ENCODE measurements around the gene HECTD3.
"Not testable (repeated sequence)": the region's sequence is repeated elsewhere in the genome, so short reads cannot be mapped to it uniquely, and the experiment has no call there.

The HECTD3 gene

GRCh38 chr1:44995467-44996238, 15.5 kb downstream of the HECTD3 start:
- TF ChIP-seq CTCF (conservative IDR thresholded peaks at IDR 0.05; ENCODE audit: control insufficient read depth, insufficient read depth, low read depth, low read length) = no peak
- no peak overlapping the region for H3K4me3 ChIP-seq (ENCODE audit: control insufficient read depth, low read depth, low read length)
- no peak for DNase-seq (ENCODE audit: low read depth)

GRCh38 chr1:44994309-44994898, 16.7 kb downstream of the HECTD3 start:
- no peak overlapping the region for H3K4me3 ChIP-seq (ENCODE audit: control insufficient read depth, low read depth, low read length)
- TF ChIP-seq CTCF (conservative IDR thresholded peaks at IDR 0.05; ENCODE audit: control insufficient read depth, insufficient read depth, low read depth, low read length) = no peak
- DNase-seq (ENCODE audit: low read depth) = no peak

- TF ChIP-seq CTCF (conservative IDR thresholded peaks at IDR 0.05; ENCODE audit: control insufficient read depth, insufficient read depth, low read depth, low read length) = no peak
- DNase-seq (ENCODE audit: low read depth) = no peak
- no peak overlapping the region for H3K4me3 ChIP-seq (ENCODE audit: control insufficient read depth, low read depth, low read length)
Measured at GRCh38 chr1:44988531-44989156, 22.5 kb downstream of the HECTD3 start.

GRCh38 chr1:44985747-44986359, 25.3 kb downstream of the HECTD3 start:
- TF ChIP-seq CTCF (conservative IDR thresholded peaks at IDR 0.05; ENCODE audit: control insufficient read depth, insufficient read depth, low read depth, low read length) = no peak
- peak overlapping the region; percentile 95 for H3K4me3 ChIP-seq (ENCODE audit: control insufficient read depth, low read depth, low read length)

GRCh38 chr1:44977372-44977771, 33.8 kb downstream of the HECTD3 start:
- DNase-seq (ENCODE audit: low read depth) = not testable (repeated sequence)

More at GRCh38 chr1:44985747-44986359, 25.3 kb downstream of the HECTD3 start:
- peak; percentile 15 for DNase-seq (ENCODE audit: low read depth)

DNA sequence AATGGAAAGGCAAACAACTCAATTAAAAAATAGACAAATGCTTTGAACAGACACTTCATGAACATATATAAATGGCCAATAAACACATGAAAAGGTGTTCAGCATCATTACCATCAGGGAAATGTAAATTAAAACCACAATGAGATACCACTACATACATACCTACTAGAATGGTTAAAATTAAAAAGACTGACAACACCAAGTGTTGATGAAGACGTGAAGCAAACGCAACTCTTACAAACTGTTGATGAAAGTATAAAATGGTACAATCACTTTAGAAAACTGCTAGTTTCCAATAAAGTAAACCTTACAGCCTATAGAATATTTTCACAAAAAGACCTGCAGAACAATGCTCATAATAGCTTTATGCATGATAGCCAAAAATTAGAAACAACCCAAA, 34.9 kb downstream of the HECTD3 start:
- no peak overlapping the region for H3K4me3 ChIP-seq (ENCODE audit: control insufficient read depth, low read depth, low read length)
- no peak for TF ChIP-seq CTCF (conservative IDR thresholded peaks at IDR 0.05; ENCODE audit: control insufficient read depth, insufficient read depth, low read depth, low read length)
- no peak for DNase-seq (ENCODE audit: low read depth)

More at GRCh38 chr1:44977372-44977771, 33.8 kb downstream of the HECTD3 start:
- H3K4me3 ChIP-seq (ENCODE audit: control insufficient read depth, low read depth, low read length) = not testable (repeated sequence)

- no peak for DNase-seq (ENCODE audit: low read depth)
- no peak for TF ChIP-seq CTCF (conservative IDR thresholded peaks at IDR 0.05; ENCODE audit: control insufficient read depth, insufficient read depth, low read depth, low read length)
- H3K4me3 ChIP-seq (ENCODE audit: control insufficient read depth, low read depth, low read length) = no peak overlapping the region
Measured at GRCh38 chr1:44973645-44974044, 37.5 kb downstream of the HECTD3 start.
